Small intestine (tissue), 7 donors: ENCODE results near the gene HYKK. TPM values are rescaled to one million over a fixed set of nuclear protein-coding genes. Genes with fewer than 3 reads are reported as not detected.
A peak's percentile ranks its signal among the peaks of the same experiment; 100 is the strongest.
"Not testable (repeated sequence)": the region's sequence is repeated elsewhere in the genome, so short reads cannot be mapped to it uniquely, and the experiment has no call there.

ENCODE experiments used
- DNase-seq, 2 donors: peaks; one replicate each; pipeline versions ENCODE4 v3.0.0 to v3.0.0-alpha.2; 2013
- FAIRE-seq: peaks from 2 replicates; lab custom pipeline; 2012; peaks lifted over from hg19 to GRCh38; lab: Jason Lieb, UNC
- H3K27ac ChIP-seq, 3 donors: one replicate each; pipeline ENCODE4 v1.5.1; 2013; ENCODE audit warnings: low read length in 2 of 3, mild to moderate bottlenecking in 2 of 3, control low read depth in 1 of 3, inconsistent platforms in 1 of 3, low read depth in 1 of 3, moderate library complexity in 1 of 3
- H3K27me3 ChIP-seq, 3 donors: one replicate each; pipeline ENCODE4 v1.6.1; 2013; ENCODE audit warnings: low read length in 3 of 3, inconsistent platforms in 1 of 3; ENCODE audit not compliant: control insufficient read depth in 3 of 3, insufficient read depth in 3 of 3
- H3K36me3 ChIP-seq, 3 donors: one replicate each; pipeline ENCODE4 v1.6.1; 2013; ENCODE audit warnings: low read length in 3 of 3, inconsistent platforms in 1 of 3, low read depth in 1 of 3, mild to moderate bottlenecking in 1 of 3, moderate library complexity in 1 of 3; ENCODE audit not compliant: control insufficient read depth in 3 of 3, insufficient read depth in 2 of 3
- H3K4me1 ChIP-seq, 3 donors: one replicate each; pipeline ENCODE4 v1.6.1; 2013; ENCODE audit warnings: low read length in 2 of 3, inconsistent platforms in 1 of 3, low read depth in 1 of 3, mild to moderate bottlenecking in 1 of 3, moderate library complexity in 1 of 3; ENCODE audit not compliant: control insufficient read depth in 3 of 3, insufficient read depth in 2 of 3
- H3K4me3 ChIP-seq, 3 donors: one replicate each; pipeline ENCODE4 v1.5.1; 2013; ENCODE audit warnings: low read length in 3 of 3, control low read depth in 1 of 3, inconsistent platforms in 1 of 3, low read depth in 1 of 3, mild to moderate bottlenecking in 1 of 3, moderate library complexity in 1 of 3
- H3K9me3 ChIP-seq, 2 donors: one replicate each; pipeline ENCODE4 v1.6.1; 2013; ENCODE audit warnings: low read depth in 1 of 2, low read length in 1 of 2; ENCODE audit not compliant: control insufficient read depth in 2 of 2, insufficient read depth in 1 of 2
- WGBS, 3 donors: extraction: QIAGEN DNeasy Blood & Tissue Kit; methylation state at CpG; one replicate each; pipeline ENCODE4 v1.1.7; 2013; 5-methylcytosine and 5-hydroxymethylcytosine counted together
- polyA plus RNA-seq, 4 donors: library from polyadenylated mRNA; stranded (reverse) in 3 of 4; unstranded in 1 of 4; fragments of 200-250 nt in 3 of 4; fragments of 120-200 nt in 1 of 4; gene quantifications; one replicate each; pipeline versions ENCODE4 v1.2.1 to v1.2.3, GENCODE V29; 2013
- donor health status: healthy with polysubstance abuse.
- donor health status: control.
- donor health status: control.
- donor health status: Bipolar disorder and iron deficiency.
- donor health status: healthy.

Gene HYKK
- polyA plus RNA-seq, 4 donors: 6.8 to 12.4 (median 9.8) TPM

DNA sequence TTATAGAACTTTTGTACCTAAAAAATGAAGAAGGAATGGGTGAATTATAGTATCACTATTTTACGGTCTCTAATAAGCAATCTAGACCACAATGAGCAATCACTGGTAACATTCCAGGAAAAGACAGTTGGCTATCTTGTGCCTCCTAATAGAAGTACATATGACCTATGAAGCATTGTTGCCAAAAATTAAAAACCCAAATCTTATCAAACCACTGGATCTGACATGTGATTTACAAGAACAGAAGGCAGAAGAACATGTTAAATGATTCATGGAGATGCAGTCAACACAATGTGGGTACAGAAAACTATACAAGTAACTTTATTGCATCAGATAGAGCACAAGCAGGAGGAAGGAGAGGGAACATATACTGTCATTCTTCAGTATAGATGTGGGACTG lies 14.5 kb upstream of the HYKK start:
- DNase-seq: no peak
- Histone ChIP-seq H3K36me3 (peaks cover 18 to 34% (median 18%) of the 10 kb centered on the region in 3 donors), H3K27ac (no peak overlapping the region), H3K4me1 (peaks cover 0 to 4% (median 0%) of the 10 kb centered on the region in 3 donors), H3K9me3 (no peaks in the 10 kb centered on the region), H3K4me3 (no peak overlapping the region), H3K27me3 (no peaks in the 10 kb centered on the region)
- 66 to 100% (median 95%) methylated on average over 1 of the region's 1 CpG for WGBS, 3 donors
- no peak for FAIRE-seq

DNA sequence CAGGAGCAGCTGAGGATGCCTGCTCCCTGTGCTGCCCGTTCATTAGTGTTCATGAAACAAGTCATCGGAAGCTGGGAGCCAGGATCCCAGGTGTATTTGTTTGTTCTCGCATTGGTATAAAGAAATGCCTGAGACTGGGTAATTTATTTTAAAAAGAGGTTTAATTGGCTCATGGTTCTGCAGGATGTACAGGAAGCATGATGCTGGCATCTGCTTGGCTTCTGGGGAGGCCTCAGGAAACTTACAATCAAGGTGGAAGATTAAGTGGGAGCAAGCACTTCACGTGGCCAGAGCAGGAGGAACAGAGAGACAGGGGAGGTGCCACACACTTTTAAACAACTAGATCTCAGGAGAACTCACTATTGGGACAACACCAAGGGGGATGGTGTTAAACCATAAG lies 5.5 kb upstream of the HYKK start:
- H3K27me3 ChIP-seq: no peaks in the 10 kb centered on the region
- H3K4me1 ChIP-seq: peaks cover 0 to under 1% (median 0%) of the 10 kb centered on the region in 3 donors
- no peak overlapping the region for H3K4me3 ChIP-seq
- 84 to 99% (median 98%) methylated on average over 4 of the region's 4 CpGs for WGBS, 3 donors
- H3K36me3 ChIP-seq: peaks cover 0 to 14% (median 3%) of the 10 kb centered on the region in 3 donors
- FAIRE-seq: no peak
- DNase-seq: no peak
- peaks cover 0 to 9% of the 10 kb centered on the region in 2 donors for H3K9me3 ChIP-seq
- no peak overlapping the region for H3K27ac ChIP-seq

DNA sequence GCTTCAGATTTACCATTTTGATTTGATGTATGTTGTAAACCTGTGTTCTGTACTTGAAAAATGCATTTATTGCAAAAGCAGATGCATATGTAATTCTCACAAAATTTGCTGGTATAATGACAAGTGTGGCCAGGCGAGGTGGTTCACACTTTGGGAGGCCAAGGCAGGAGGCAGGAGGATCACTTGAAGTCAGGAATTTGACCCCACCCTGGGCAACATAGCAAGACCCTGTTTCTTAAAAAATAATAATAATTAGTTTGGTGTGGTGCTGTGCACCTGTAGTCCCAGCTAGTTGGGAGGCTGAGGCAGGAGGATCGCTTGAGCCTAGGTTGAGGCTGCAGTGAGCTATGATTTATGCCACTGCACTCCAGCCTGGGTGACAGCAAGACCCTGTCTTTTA lies 4.7 kb upstream of the HYKK start:
- peaks cover 0 to 14% (median 3%) of the 10 kb centered on the region in 3 donors for H3K36me3 ChIP-seq
- peaks cover 0 to 9% of the 10 kb centered on the region in 2 donors for H3K9me3 ChIP-seq
- DNase-seq (no peak), FAIRE-seq (no peak)
- no peak overlapping the region for H3K27ac ChIP-seq
- no peaks in the 10 kb centered on the region for H3K27me3 ChIP-seq
- peaks cover 0 to 1% (median 0%) of the 10 kb centered on the region in 3 donors for H3K4me1 ChIP-seq
- 93 to 98% (median 97%) methylated on average over 2 of the region's 2 CpGs for WGBS, 3 donors
- no peak overlapping the region for H3K4me3 ChIP-seq

DNA sequence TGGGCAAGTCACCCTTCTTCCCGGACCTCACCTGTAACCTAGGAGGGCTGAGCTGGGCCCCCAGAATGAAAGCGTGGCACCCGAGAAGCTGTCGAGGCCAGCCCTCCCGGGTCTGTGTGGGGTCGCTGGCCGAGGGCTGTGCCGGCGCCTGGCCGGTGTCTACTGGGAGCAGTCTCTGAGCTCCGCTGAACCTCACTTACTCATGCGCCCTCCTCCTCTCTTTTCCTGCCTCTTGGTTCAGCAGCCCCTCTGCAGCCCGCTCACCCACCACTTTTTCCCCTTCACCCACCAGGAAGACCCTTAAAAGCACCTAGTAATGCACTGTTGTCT lies 419 bp downstream of the HYKK start:
- 0 to 2% (median 1%) methylated on average over 13 of the region's 13 CpGs for whole genome bisulfite sequencing, 3 donors
- FAIRE-seq (no peak), DNase-seq (no peak)
- Histone ChIP-seq H3K36me3 (no peaks in the 10 kb centered on the region), H3K27ac (peak overlapping the region; percentile 42 to 74 (median 66)), H3K9me3 (no peaks in the 10 kb centered on the region), H3K4me1 (peaks cover 0 to 6% (median 1%) of the 10 kb centered on the region in 3 donors), H3K27me3 (no peaks in the 10 kb centered on the region), H3K4me3 (peak overlapping the region; percentile 57 to 80 (median 69))

DNA sequence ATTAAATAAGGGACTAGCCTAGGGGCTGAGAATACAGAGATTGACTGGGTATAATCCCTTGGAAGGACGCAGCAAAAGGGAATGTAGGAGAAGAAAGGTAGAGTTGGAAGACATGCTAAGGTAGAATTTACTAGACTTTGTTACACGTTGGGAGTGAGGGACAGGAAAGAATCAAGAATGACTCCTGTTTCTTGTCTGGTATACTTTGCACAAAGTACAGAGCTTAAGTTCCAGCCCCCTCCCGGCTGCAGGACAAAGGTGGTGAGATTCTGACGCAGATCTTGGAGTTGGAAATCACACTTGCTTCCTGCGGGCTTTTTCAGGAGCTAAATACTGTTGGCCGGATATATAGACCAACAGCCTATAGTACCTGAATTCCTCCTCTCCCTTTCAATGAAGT lies 895 bp downstream of the HYKK start:
- H3K36me3 ChIP-seq: no peaks in the 10 kb centered on the region
- H3K27ac ChIP-seq: peak overlapping the region; percentile 42 to 74 (median 66)
- no peaks in the 10 kb centered on the region for H3K9me3 ChIP-seq
- H3K4me1 ChIP-seq: peaks cover 0 to 6% (median 1%) of the 10 kb centered on the region in 3 donors
- WGBS, 3 donors: 4 to 32% (median 24%) methylated on average over 6 of the region's 6 CpGs
- no peaks in the 10 kb centered on the region for H3K27me3 ChIP-seq
- FAIRE-seq (no peak), DNase-seq (peak; percentile 70 to 86)
- peak overlapping the region in 2 of 3 donors; percentile 69 to 80 for H3K4me3 ChIP-seq

DNA sequence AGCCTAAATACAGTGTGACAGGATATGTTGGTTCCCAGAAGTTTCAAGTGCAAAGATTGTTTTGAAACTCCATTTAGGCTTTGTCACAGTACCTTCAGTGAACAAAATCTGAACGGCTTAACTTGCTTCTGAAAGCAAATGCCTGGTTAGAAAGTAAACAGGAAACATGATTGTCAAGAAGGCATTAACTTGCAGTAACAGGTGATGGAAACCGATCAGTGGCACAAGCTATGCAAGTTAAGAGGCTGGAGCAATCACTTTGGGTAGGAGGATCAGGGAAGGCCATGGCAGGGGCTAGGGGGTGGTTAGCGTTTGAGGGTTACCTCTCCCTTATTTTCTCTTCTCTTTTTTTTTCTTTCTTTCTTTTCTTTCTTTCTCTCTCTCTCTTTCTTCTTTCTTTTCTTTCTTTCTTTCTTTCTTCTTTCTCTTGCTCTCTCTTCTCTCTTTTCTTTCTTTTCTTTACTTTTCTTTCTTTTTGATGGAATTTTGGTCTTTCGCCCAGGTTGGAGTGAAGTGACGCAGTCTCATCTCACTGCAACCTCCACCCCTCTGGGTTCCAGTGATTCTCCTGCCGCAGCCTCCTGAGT lies 2.4 kb downstream of the HYKK start:
- DNase-seq: no peak

DNA sequence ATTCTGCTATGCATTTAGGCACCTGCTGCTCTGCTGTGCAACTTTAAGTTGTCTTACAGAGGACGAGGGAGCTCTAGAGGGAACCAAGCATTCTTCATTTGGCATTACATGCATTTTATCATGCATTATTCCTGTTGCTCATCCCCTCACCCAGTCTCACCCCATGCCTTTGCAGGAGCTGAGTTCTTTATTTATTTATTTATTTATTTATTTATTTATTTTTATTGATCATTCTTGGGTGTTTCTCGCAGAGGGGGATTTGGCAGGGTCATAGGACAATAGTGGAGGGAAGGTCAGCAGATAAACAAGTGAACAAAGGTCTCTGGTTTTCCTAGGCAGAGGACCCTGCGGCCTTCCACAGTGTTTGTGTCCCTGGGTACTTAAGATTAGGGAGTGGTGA lies 12.7 kb downstream of the HYKK start:
- FAIRE-seq, H3K9me3 ChIP-seq, H3K27ac ChIP-seq, H3K4me1 ChIP-seq, H3K4me3 ChIP-seq, DNase-seq, H3K27me3 ChIP-seq: not testable (repeated sequence)
- peaks cover 0 to 17% (median 0%) of the 10 kb centered on the region in 3 donors for H3K36me3 ChIP-seq
- WGBS, 3 donors: 83 to 96% (median 91%) methylated on average over 2 of the region's 3 CpGs

More for the DNA sequence above, 2.4 kb downstream of the HYKK start:
- H3K4me3 ChIP-seq: no peak overlapping the region
- no peaks in the 10 kb centered on the region for H3K27me3 ChIP-seq
- 73 to 80% (median 77%) methylated on average over 6 of the region's 6 CpGs for WGBS, 3 donors
- no peak overlapping the region for H3K27ac ChIP-seq
- H3K4me1 ChIP-seq: peaks cover 0 to 6% (median 1%) of the 10 kb centered on the region in 3 donors
- H3K36me3 ChIP-seq: peaks cover 0 to 3% (median under 1%) of the 10 kb centered on the region in 3 donors
- FAIRE-seq: no peak
- H3K9me3 ChIP-seq: no peaks in the 10 kb centered on the region

DNA sequence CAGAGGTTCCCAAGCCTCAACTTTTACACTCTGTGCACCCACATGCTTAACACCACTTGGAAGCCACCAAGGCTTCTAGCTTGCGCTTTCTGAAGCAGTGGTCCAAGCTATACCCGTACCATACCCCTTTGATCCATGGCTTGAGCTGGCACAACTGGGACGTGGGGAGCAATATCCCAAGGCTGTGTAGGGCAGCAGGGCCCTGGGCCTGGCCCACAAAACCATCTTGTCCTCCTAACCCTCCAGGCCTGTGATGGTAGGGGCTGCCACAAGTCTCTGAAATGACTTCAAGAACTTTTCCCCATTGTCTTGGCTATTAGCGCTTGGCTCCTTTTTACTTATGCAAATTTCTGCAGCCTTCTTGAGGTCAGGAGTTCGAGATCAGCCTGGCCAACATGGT lies 16.9 kb downstream of the HYKK start:
- Histone ChIP-seq H3K27me3 (no peaks in the 10 kb centered on the region), H3K4me1 (no peaks in the 10 kb centered on the region), H3K4me3 (no peak overlapping the region), H3K27ac (no peak overlapping the region), H3K36me3 (peaks cover 0 to 11% (median 0%) of the 10 kb centered on the region in 3 donors), H3K9me3 (peaks cover 0 to 9% of the 10 kb centered on the region in 2 donors)
- FAIRE-seq: no peak
- DNase-seq: no peak
- 87 to 97% (median 91%) methylated on average over 5 of the region's 5 CpGs for WGBS, 3 donors

DNA sequence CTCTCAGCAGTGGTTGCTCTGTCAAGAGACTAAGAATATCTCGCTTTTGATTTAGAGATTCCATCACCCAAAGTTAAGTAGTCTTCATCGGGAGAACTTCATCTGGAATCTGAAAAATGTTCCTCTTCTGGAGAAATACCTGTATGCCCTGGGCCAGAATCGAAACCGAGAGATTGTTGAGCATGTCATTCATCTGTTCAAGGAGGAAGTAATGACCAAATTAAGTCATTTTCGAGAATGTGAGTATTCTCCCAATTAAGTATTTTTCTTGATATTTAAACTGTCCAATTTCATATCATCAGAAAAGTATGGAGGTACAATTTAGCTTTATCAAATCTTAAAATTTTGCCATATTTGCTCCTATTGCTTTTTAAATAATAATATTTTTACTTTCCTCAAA lies 19.9 kb downstream of the HYKK start:
- FAIRE-seq: no peak
- H3K9me3 ChIP-seq: peaks cover 0 to 9% of the 10 kb centered on the region in 2 donors
- H3K4me3 ChIP-seq: no peak overlapping the region
- peaks cover 0 to 9% (median 0%) of the 10 kb centered on the region in 3 donors for H3K36me3 ChIP-seq
- 88 to 95% (median 92%) methylated on average over 5 of the region's 5 CpGs for WGBS, 3 donors
- DNase-seq: no peak
- no peak overlapping the region for H3K27ac ChIP-seq
- H3K27me3 ChIP-seq: no peaks in the 10 kb centered on the region
- no peaks in the 10 kb centered on the region for H3K4me1 ChIP-seq
